IMR-90 (cell line): ENCODE results near the gene GPR137. TPM values are rescaled to one million over a fixed set of nuclear protein-coding genes. Genes with fewer than 3 reads are reported as not detected.

Experiments
- ATAC-seq: fragments of 200-7000 bp; cut with Tn5 transposase; 2 replicates; pipeline ENCODE4 v1.9.1; 2020; ENCODE audit warnings: low read depth, mild to moderate bottlenecking, moderate library complexity
- BruUV-seq: library from RNA; stranded (reverse); fragments of 400-500 nt; replicated peaks from 2 replicates; lab custom pipeline; 2021; lab: Mats Ljungman, UMichigan
- CTCF ChIA-PET: fragments of 300-600 bp; formaldehyde crosslinking; extraction: SDS; loops from one replicate; lab custom pipeline; 2021; ENCODE audit warnings: antibody characterized with exemption; lab: Yijun Ruan, JAX
- POLR2A ChIA-PET: fragments of 300-600 bp; sonication (Branson Sonifier 250); formaldehyde crosslinking; loops from one replicate; lab custom pipeline; 2022; ENCODE audit warnings: antibody characterized with exemption; ENCODE audit not compliant: unreplicated experiment; lab: Charles Lee
- DNase-seq: peaks from one replicate; pipeline ENCODE4 v3.0.0; 2013
- H2AFZ ChIP-seq: replicated peaks from 2 replicates; pipeline ENCODE3; 2013; ENCODE audit warnings: low read length, mild to moderate bottlenecking; ENCODE audit not compliant: poor library complexity
- H2AK5ac ChIP-seq: 2 replicates; pipeline ENCODE4 v1.6.1; 2013; ENCODE audit warnings: low read depth, low read length, inconsistent platforms
- H2AK9ac ChIP-seq: replicated peaks from 2 replicates; pipeline ENCODE3; 2013; ENCODE audit warnings: mild to moderate bottlenecking, low read depth, low read length, moderate library complexity; ENCODE audit not compliant: poor library complexity
- H2BK120ac ChIP-seq: 2 replicates; pipeline ENCODE4 v1.6.1; 2013; ENCODE audit warnings: low read depth, low read length, inconsistent platforms
- H2BK15ac ChIP-seq: 3 replicates; pipeline ENCODE4 v1.6.1; 2013; ENCODE audit warnings: low read depth, low read length, inconsistent platforms
- H2BK20ac ChIP-seq: 2 replicates; pipeline ENCODE4 v1.6.1; 2013; ENCODE audit warnings: low read depth, mild to moderate bottlenecking, inconsistent platforms, low read length, moderate library complexity
- H2BK5ac ChIP-seq: 2 replicates; pipeline ENCODE4 v1.6.1; 2013; ENCODE audit warnings: mild to moderate bottlenecking, low read depth, low read length, inconsistent platforms; ENCODE audit not compliant: poor library complexity, severe bottlenecking
- H3K14ac ChIP-seq: replicated peaks from 2 replicates; pipeline ENCODE4 v1.6.1; 2013; ENCODE audit warnings: low read depth, low read length, inconsistent platforms
- H3K18ac ChIP-seq: 2 replicates; pipeline ENCODE4 v1.6.1; 2013; ENCODE audit warnings: low read depth, low read length, control low read depth
- H3K23ac ChIP-seq: 2 replicates; pipeline ENCODE4 v1.6.1; 2013; ENCODE audit warnings: low read depth, low read length, inconsistent platforms
- H3K27ac ChIP-seq: 2 replicates; pipeline ENCODE4 v1.5.1; 2013; ENCODE audit warnings: mild to moderate bottlenecking, control low read depth, low read length; ENCODE audit not compliant: insufficient read depth
- H3K27me3 ChIP-seq: 2 replicates; pipeline ENCODE4 v1.6.1; 2013; ENCODE audit warnings: low read length; ENCODE audit not compliant: control insufficient read depth, insufficient read depth
- H3K36me3 ChIP-seq: 2 replicates; pipeline ENCODE4 v1.6.1; 2013; ENCODE audit warnings: low read length, mixed read lengths; ENCODE audit not compliant: control insufficient read depth, insufficient read depth
- H3K4ac ChIP-seq: 2 replicates; pipeline ENCODE4 v1.6.1; 2013; ENCODE audit warnings: low read depth, low read length, inconsistent platforms
- H3K4me1 ChIP-seq: 2 replicates; pipeline ENCODE4 v1.6.1; 2013; ENCODE audit warnings: low read length, mixed read lengths; ENCODE audit not compliant: control insufficient read depth, insufficient read depth
- H3K4me2 ChIP-seq: 2 replicates; pipeline ENCODE4 v1.6.1; 2013; ENCODE audit warnings: low read depth, mild to moderate bottlenecking, control low read depth, low read length, moderate library complexity
- H3K4me3 ChIP-seq: 2 replicates; pipeline ENCODE4 v1.5.1; 2013; ENCODE audit warnings: low read depth, mild to moderate bottlenecking, control low read depth, low read length, moderate library complexity; ENCODE audit not compliant: insufficient read depth
- H3K56ac ChIP-seq: 2 replicates; pipeline ENCODE4 v1.6.1; 2013; ENCODE audit warnings: low read length, inconsistent platforms; ENCODE audit not compliant: insufficient read depth; ENCODE audit errors: extremely low read depth
- H3K79me1 ChIP-seq, 2 experiments: 2 replicates each; pipeline ENCODE4 v1.6.1; 2013; ENCODE audit warnings: low read length in 2 of 2, inconsistent platforms in 1 of 2, low read depth in 1 of 2
- H3K9ac ChIP-seq: 2 replicates; pipeline ENCODE4 v1.6.1; 2013; ENCODE audit warnings: low read depth, low read length, control low read depth
- H3K9me1 ChIP-seq: 2 replicates; pipeline ENCODE4 v1.6.1; 2013; ENCODE audit warnings: low read length, inconsistent platforms; ENCODE audit not compliant: insufficient read depth
- H3K9me3 ChIP-seq: 2 replicates; pipeline ENCODE4 v1.6.1; 2013; ENCODE audit warnings: low read length; ENCODE audit not compliant: control insufficient read depth, insufficient read depth
- H4K20me1 ChIP-seq: 2 replicates; pipeline ENCODE4 v1.6.1; 2013; ENCODE audit warnings: low read length, inconsistent platforms; ENCODE audit not compliant: insufficient read depth
- H4K5ac ChIP-seq: 2 replicates; pipeline ENCODE4 v1.6.1; 2013; ENCODE audit warnings: mild to moderate bottlenecking, low read depth, low read length, control low read depth
- H4K8ac ChIP-seq, 2 experiments: 2 replicates each; pipeline ENCODE4 v1.6.1; 2013; ENCODE audit warnings: low read depth in 2 of 2, low read length in 2 of 2, control low read depth in 1 of 2, inconsistent platforms in 1 of 2
- H4K91ac ChIP-seq: 2 replicates; pipeline ENCODE4 v1.6.1; 2013; ENCODE audit warnings: low read depth, low read length, inconsistent platforms; ENCODE audit not compliant: insufficient read depth
- BHLHE40 ChIP-seq: fragments of 150-350 bp; IDR thresholded peaks from 2 replicates; pipeline ENCODE4 v1.6.1; 2016; ENCODE audit warnings: mild to moderate bottlenecking, low read depth, low read length
- CHD1 ChIP-seq: IDR thresholded peaks from 2 replicates; pipeline ENCODE4 v1.6.1; 2012; ENCODE audit warnings: low read depth, low read length, improper control_type of control experiment
- MAZ ChIP-seq: IDR thresholded peaks from 2 replicates; pipeline ENCODE4 v1.6.1; 2012; ENCODE audit warnings: low read depth, mild to moderate bottlenecking, low read length, improper control_type of control experiment, moderate library complexity, borderline replicate concordance
- NFE2L2 ChIP-seq: fragments of 150-350 bp; IDR thresholded peaks from 2 replicates; pipeline ENCODE4 v1.6.1; 2016; ENCODE audit warnings: low read depth, mild to moderate bottlenecking, low read length
- RAD21 ChIP-seq: IDR thresholded peaks from 2 replicates; pipeline ENCODE4 v1.6.1; 2012; ENCODE audit warnings: low read length, improper control_type of control experiment
- WGBS, 2 experiments: methylation state at CpG; one replicate each; pipeline versions ENCODE4 v1.1.5 to v1.1.7; 2013; ENCODE audit warnings: missing lambda C conversion rate in 2 of 2; ENCODE audit not compliant: insufficient read length in 1 of 2; ENCODE audit errors: extremely low coverage in 2 of 2; 5-methylcytosine and 5-hydroxymethylcytosine counted together
- dilution Hi-C: fragments of 300-500 bp; cut with HindIII; formaldehyde crosslinking; loops from one replicate; pipeline ENCODE4 v1.14.3; 2018; ENCODE audit warnings: low sequenced_read_pairs; ENCODE audit not compliant: unreplicated experiment
- in situ Hi-C: fragments of 300-500 bp; cut with MboI; formaldehyde crosslinking; loops from 3 replicates; pipeline ENCODE4 v1.14.3; 2019; ENCODE audit warnings: low sequenced_read_pairs, inconsistent platforms, mixed read lengths
- intact Hi-C: fragments of 100-400 bp; cut with micrococcal nuclease; formaldehyde crosslinking; loops from 2 replicates; pipeline ENCODE4 v1.10.0; 2022
- polyA plus RNA-seq, 3 experiments: library from polyadenylated mRNA; depleted of rRNA; stranded (reverse); fragments of >200 nt; gene quantifications; 2 replicates each; pipeline ENCODE4 v1.2.3, GENCODE V29; 2012; ENCODE audit warnings: low replicate concordance in 1 of 3
- total RNA-seq: library from RNA; depleted of rRNA; stranded (reverse); fragments of >200 nt; gene quantifications from 2 replicates; pipeline ENCODE4 v1.2.3, GENCODE V29; 2012
- TF ChIP-seq, protein P1 (sequence below): fragments of 150-350 bp; IDR thresholded peaks from 2 replicates; pipeline ENCODE4 v1.6.1; 2016; ENCODE audit warnings: low read depth, mild to moderate bottlenecking, low read length, moderate library complexity, borderline replicate concordance

GPR137 gene
- total and polyA plus RNA-seq, 2 of the 4 experiments (the other 2 are of a cell fraction) = 3.6 to 26.0 TPM

DNA sequence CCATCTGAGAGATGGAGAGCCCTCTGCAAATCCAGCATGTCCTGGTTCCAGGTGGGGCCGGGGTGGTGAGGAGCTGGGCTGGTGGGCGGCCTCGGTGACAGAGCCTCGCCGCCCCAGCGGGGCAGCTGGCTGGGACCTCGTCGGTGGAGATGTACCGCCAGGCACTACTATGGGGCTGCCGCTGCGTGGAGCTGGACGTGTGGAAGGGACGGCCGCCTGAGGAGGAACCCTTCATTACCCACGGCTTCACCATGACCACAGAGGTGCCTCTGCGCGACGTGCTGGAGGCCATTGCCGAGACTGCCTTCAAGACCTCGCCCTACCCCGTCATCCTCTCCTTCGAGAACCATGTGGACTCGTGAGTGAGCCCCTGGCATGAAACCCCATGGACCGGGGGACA lies 27.3 kb upstream of the GPR137 start:
- TF ChIP-seq NFE2L2 (no peak), BHLHE40 (no peak), MAZ (no peak), RAD21 (no peak), CHD1 (no peak)
- TF ChIP-seq, protein P1, sequence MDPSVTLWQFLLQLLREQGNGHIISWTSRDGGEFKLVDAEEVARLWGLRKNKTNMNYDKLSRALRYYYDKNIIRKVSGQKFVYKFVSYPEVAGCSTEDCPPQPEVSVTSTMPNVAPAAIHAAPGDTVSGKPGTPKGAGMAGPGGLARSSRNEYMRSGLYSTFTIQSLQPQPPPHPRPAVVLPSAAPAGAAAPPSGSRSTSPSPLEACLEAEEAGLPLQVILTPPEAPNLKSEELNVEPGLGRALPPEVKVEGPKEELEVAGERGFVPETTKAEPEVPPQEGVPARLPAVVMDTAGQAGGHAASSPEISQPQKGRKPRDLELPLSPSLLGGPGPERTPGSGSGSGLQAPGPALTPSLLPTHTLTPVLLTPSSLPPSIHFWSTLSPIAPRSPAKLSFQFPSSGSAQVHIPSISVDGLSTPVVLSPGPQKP = no peak
- Histone ChIP-seq H3K14ac (no peak overlapping the region), H3K4me2 (no peak overlapping the region), H3K36me3 (peaks cover 66% of the 10 kb centered on the region), H4K20me1 (0 out of 2 replicates have a peak, but pooled peaks cover under 1% of the 10 kb centered on the region), H3K79me1 (peaks cover 7 to 61% of the 10 kb centered on the region in 2 experiments), H3K4me1 (peaks cover 7% of the 10 kb centered on the region), H3K18ac (no peak overlapping the region), H2BK15ac (no peak overlapping the region), H2AFZ (no peak overlapping the region), H3K27ac (no peak overlapping the region), H3K4me3 (no peak overlapping the region), H3K9me1 (0 out of 2 replicates have a peak, but pooled peaks cover 5% of the 10 kb centered on the region), H3K4ac (no peak overlapping the region), H3K23ac (no peak overlapping the region), H2BK20ac (no peak overlapping the region), H2AK9ac (no peak overlapping the region), H3K27me3 (no peaks in the 10 kb centered on the region), H2BK120ac (no peak overlapping the region), H4K91ac (no peak overlapping the region), H2BK5ac (no peak overlapping the region), H3K9me3 (no peaks in the 10 kb centered on the region), H4K8ac (no peak overlapping the region), H2AK5ac (no peak overlapping the region), H3K56ac (no peak overlapping the region), H3K9ac (no peak overlapping the region), H4K5ac (no peak overlapping the region)
- ChIA-PET CTCF (no interaction called here), POLR2A (no interaction called here)
- BruUV-seq = no TSS peak
- ATAC-seq (no peak), DNase-seq (no peak)
- intact Hi-C loops (no loop called here), in situ Hi-C loops (no loop called here), dilution Hi-C loops (no loop called here)
- 96% methylated on average over 9 of the region's 24 CpGs; no CpG with 5 or more reads in 1 of the 2 experiments for WGBS, 2 experiments
